Kidney (tissue), 14 donors: ENCODE measurements around the gene ACAP3. TPM values are rescaled to one million over a fixed set of nuclear protein-coding genes. Genes with fewer than 3 reads are reported as not detected.

Experiments
- DNase-seq, 5 donors: peaks; one replicate each; pipeline ENCODE4 v3.0.0-alpha.2; 2013 to 2020
- FAIRE-seq: peaks from 2 replicates; lab custom pipeline; 2012; peaks lifted over from hg19 to GRCh38; lab: Jason Lieb, UNC
- H3K27ac ChIP-seq, 2 donors: one replicate each; pipeline ENCODE4 v1.7.0; 2013; ENCODE audit warnings: low read depth in 2 of 2, low read length in 2 of 2, inconsistent platforms in 1 of 2
- H3K27me3 ChIP-seq: one replicate; pipeline ENCODE4 v1.7.1; 2013; ENCODE audit warnings: low read length, inconsistent platforms; ENCODE audit not compliant: control insufficient read depth, insufficient read depth
- H3K36me3 ChIP-seq, 3 donors: one replicate each; pipeline versions ENCODE4 v1.7.0 to v1.7.1; 2013; ENCODE audit warnings: low read length in 3 of 3, control low read depth in 1 of 3, inconsistent platforms in 1 of 3; ENCODE audit not compliant: insufficient read depth in 3 of 3, control insufficient read depth in 2 of 3
- H3K4me1 ChIP-seq, 3 donors: one replicate each; pipeline versions ENCODE4 v1.7.0 to v1.7.1; 2013; ENCODE audit warnings: low read length in 3 of 3, inconsistent platforms in 1 of 3, low read depth in 1 of 3; ENCODE audit not compliant: control insufficient read depth in 2 of 3, insufficient read depth in 2 of 3
- H3K4me3 ChIP-seq, 3 donors: one replicate each; pipeline versions ENCODE4 v1.7.0 to v1.8.1; 2013; ENCODE audit warnings: low read length in 3 of 3, control low read depth in 1 of 3, inconsistent platforms in 1 of 3
- H3K9ac ChIP-seq, 3 donors: one replicate each; pipeline versions ENCODE4 v1.7.0 to v1.7.1; 2013; ENCODE audit warnings: low read length in 3 of 3, control low read depth in 1 of 3, inconsistent platforms in 1 of 3
- H3K9me3 ChIP-seq, 3 donors: one replicate each; pipeline versions ENCODE4 v1.7.0 to v1.7.1; 2013; ENCODE audit warnings: low read length in 3 of 3, control low read depth in 1 of 3, inconsistent platforms in 1 of 3; ENCODE audit not compliant: control insufficient read depth in 2 of 3, insufficient read depth in 1 of 3
- intact Hi-C: fragments of 100-400 bp; cut with DNase I; formaldehyde crosslinking; loops from one replicate; pipeline ENCODE4 v1.11.1; 2022
- polyA plus RNA-seq: library from polyadenylated mRNA; stranded (reverse); fragments of 350-450 nt; fragmentation: Illumina TruSeq; extraction: RNeasy Lipid Tissue Mini Kit (QIAGEN cat#74804); gene quantifications from one replicate; pipeline ENCODE4 v1.2.3, GENCODE V29; 2014; ENCODE audit warnings: low read depth, low replicate concordance; ENCODE audit not compliant: insufficient read depth
- total RNA-seq: library from RNA; stranded (reverse); fragmentation: NEBNext Ultra II Directional; extraction: Animal tissue kit (Norgen Biotek cat#: 25700); gene quantifications from one replicate; pipeline ENCODE4 v1.2.1, GENCODE V29; 2021
- TF ChIP-seq, protein P1 (sequence below): IDR thresholded peaks from 3 replicates; pipeline ENCODE4 v1.5.1; 2012; ENCODE audit warnings: mild to moderate bottlenecking, moderate library complexity, borderline replicate concordance; ENCODE audit not compliant: insufficient read depth; ENCODE audit errors: extremely low read depth
- donor health status: control.
- donor health status: control.
- donor health status: control.
- donor health status: control.
- donor health status: control.
- donor health status: DM: yes; HTN: yes; CAD: no.
- donor health status: Normal renal cell carcinoma (clear cell type).

Gene ACAP3
- total and polyA plus RNA-seq, 2 donors from 2014 or later: 15.9 to 39.5 TPM

DNA sequence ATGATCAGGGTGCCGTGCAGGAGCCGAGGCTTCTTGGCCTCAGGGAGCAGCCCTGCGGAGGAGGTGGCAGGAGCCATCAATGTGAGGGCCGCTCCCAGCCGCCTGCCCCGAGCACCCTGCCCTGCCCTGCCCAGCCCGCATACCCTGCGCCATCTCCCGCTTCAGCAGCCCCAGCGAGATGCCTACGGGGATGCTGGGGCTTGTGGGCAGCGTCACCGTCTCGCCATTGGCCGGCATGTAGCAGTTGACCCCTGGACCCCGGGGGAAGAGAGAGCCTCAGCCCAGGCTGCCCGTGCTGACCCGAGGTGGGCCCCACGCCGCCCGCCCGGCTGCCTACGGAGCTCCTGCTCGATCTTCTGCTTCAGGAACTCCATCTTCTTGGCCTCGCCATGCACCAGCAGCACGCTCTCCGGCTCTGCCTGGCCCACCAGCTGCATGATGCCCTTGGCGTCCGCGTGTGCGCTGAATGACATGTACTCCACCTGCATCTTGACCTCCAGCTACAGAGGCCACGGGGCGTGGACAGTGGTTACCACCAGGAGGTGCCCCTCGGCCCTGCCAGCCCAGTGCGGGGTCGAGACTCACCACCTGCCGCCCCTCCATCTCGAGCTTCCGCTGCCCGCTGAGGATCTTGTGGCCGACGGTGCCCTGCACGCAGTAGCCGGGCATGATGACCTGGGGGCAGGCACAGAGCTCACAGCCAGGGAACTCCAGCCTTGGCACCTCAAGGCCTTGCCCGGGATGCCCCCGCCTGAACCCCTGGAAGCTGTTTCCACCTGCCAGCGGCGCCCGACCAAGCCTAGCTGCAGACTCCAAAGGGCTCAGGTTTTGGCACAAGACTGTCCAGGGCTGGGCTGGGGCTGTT is 5.0 kb upstream of the ACAP3 start:
- Histone ChIP-seq H3K9ac (no peak overlapping the region), H3K36me3 (peaks cover 0 to 15% (median 11%) of the 10 kb centered on the region in 3 donors), H3K4me1 (peaks cover 0 to 6% (median 0%) of the 10 kb centered on the region in 3 donors), H3K27me3 (no peaks in the 10 kb centered on the region), H3K4me3 (no peak overlapping the region), H3K27ac (no peak overlapping the region), H3K9me3 (no peaks in the 10 kb centered on the region)
- no peak for DNase-seq
- no peak for FAIRE-seq
- intact Hi-C loops: no loop called here
- TF ChIP-seq, protein P1, sequence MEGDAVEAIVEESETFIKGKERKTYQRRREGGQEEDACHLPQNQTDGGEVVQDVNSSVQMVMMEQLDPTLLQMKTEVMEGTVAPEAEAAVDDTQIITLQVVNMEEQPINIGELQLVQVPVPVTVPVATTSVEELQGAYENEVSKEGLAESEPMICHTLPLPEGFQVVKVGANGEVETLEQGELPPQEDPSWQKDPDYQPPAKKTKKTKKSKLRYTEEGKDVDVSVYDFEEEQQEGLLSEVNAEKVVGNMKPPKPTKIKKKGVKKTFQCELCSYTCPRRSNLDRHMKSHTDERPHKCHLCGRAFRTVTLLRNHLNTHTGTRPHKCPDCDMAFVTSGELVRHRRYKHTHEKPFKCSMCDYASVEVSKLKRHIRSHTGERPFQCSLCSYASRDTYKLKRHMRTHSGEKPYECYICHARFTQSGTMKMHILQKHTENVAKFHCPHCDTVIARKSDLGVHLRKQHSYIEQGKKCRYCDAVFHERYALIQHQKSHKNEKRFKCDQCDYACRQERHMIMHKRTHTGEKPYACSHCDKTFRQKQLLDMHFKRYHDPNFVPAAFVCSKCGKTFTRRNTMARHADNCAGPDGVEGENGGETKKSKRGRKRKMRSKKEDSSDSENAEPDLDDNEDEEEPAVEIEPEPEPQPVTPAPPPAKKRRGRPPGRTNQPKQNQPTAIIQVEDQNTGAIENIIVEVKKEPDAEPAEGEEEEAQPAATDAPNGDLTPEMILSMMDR: no peak

DNA sequence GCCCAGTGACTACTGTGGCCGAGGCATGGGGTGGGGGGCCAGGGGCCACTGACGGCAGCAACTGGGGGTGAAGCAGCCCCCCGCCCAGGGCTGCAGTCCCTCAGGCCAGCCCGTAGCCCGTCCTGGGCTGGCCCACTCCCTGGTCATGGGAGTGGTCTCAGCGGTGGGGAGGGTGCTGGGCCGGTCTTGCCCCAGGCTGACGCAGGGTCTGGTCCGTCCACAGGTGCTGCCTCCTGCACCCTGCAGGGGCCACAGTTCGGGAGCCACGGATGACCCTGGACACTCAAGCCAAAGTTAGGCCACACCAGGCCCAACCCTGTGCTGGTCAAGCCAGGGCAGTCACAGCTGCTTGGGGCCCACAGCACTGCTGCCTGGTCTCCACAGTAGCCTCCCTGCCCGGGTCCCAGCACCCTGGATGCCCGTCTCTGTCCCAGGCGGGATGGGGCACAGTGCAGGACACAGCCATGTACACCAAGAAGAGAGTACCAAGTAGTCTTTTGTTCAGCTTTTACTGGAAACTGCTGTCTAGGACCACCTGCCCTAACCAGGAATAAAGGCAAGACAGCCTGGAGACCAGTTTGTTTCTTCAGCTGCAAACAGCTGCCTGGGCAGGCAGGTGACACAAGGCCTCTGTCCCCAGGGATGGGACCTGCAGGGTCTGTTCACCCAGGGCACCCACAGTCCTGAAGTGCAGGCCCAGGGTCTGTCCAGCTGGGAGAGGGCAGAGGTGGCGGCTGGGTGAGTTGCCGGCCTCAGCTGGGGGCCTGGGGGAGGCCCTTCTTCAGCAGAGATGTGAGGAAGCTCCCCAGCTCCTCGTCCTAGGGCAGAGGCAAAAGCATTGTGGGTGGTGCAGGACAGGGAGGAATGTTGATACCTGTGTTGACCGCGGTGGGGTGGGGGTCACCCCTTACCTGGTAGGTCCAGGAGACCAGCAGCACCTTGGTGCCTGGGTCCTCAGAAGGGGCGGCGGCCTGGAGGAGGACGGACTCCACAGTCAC is 3.7 kb upstream of the ACAP3 start:
- intact Hi-C loops: no loop called here
- H3K4me1 ChIP-seq: peaks cover 0 to 15% (median 7%) of the 10 kb centered on the region in 3 donors
- H3K9me3 ChIP-seq: no peaks in the 10 kb centered on the region
- TF ChIP-seq, protein P1: no peak
- H3K4me3 ChIP-seq: no peak overlapping the region
- FAIRE-seq (no peak), DNase-seq (no peak)
- no peaks in the 10 kb centered on the region for H3K27me3 ChIP-seq
- H3K36me3 ChIP-seq: peaks cover 0 to 15% (median 11%) of the 10 kb centered on the region in 3 donors
- no peak overlapping the region for H3K27ac ChIP-seq
- H3K9ac ChIP-seq: no peak overlapping the region

GRCh38 chr1:1310476-1311053 is 2.8 kb upstream of the ACAP3 start:
- TF ChIP-seq, protein P1: no peak
- Histone ChIP-seq H3K4me1 (peaks cover 0 to 23% (median 12%) of the 10 kb centered on the region in 3 donors), H3K9me3 (no peaks in the 10 kb centered on the region), H3K4me3 (no peak overlapping the region), H3K36me3 (peaks cover 0 to 15% (median 11%) of the 10 kb centered on the region in 3 donors), H3K9ac (no peak overlapping the region), H3K27me3 (no peaks in the 10 kb centered on the region), H3K27ac (no peak overlapping the region)
- intact Hi-C loops: no loop called here
- FAIRE-seq (no peak), DNase-seq (no peak)
